BE2C (cell line): ENCODE results near the gene ABCA5.

ENCODE experiments used
- DNase-seq: peaks from one replicate; pipeline ENCODE4 v3.0.0-alpha.2; 2020
- H3K27me3 ChIP-seq: fragments of 250-450 bp; sonication (Bioruptor Pico); 2 replicates; pipeline ENCODE4 v1.5.1; 2020; ENCODE audit warnings: mild to moderate bottlenecking
- H3K36me3 ChIP-seq: fragments of 250-450 bp; sonication (Bioruptor Pico); 2 replicates; pipeline ENCODE4 v1.5.1; 2020; ENCODE audit warnings: mild to moderate bottlenecking
- H3K4me1 ChIP-seq: fragments of 250-450 bp; sonication (Bioruptor Pico); 2 replicates; pipeline ENCODE4 v1.5.1; 2020
- H3K4me3 ChIP-seq: 2 replicates; pipeline ENCODE4 v1.5.1; 2011; ENCODE audit warnings: low read depth, low read length
- H3K9me3 ChIP-seq: fragments of 250-450 bp; sonication (Bioruptor Pico); 2 replicates; pipeline ENCODE4 v1.5.1; 2020
- CTCF ChIP-seq: IDR thresholded peaks from 2 replicates; pipeline ENCODE4 v1.5.1; 2012; ENCODE audit warnings: mild to moderate bottlenecking, low read depth, low read length

Gene ABCA5

GRCh38 chr17:69320908-69321238, 6.1 kb downstream of the ABCA5 start:
- DNase-seq = no peak
- H3K36me3 ChIP-seq = no peaks in the 10 kb centered on the region
- H3K27me3 ChIP-seq = peaks cover 6% of the 10 kb centered on the region
- no peaks in the 10 kb centered on the region for H3K4me1 ChIP-seq
- no peaks in the 10 kb centered on the region; the same call in 1 of the 2 replicates for H3K9me3 ChIP-seq
- no peak overlapping the region for H3K4me3 ChIP-seq
- no peak for TF ChIP-seq CTCF

DNA sequence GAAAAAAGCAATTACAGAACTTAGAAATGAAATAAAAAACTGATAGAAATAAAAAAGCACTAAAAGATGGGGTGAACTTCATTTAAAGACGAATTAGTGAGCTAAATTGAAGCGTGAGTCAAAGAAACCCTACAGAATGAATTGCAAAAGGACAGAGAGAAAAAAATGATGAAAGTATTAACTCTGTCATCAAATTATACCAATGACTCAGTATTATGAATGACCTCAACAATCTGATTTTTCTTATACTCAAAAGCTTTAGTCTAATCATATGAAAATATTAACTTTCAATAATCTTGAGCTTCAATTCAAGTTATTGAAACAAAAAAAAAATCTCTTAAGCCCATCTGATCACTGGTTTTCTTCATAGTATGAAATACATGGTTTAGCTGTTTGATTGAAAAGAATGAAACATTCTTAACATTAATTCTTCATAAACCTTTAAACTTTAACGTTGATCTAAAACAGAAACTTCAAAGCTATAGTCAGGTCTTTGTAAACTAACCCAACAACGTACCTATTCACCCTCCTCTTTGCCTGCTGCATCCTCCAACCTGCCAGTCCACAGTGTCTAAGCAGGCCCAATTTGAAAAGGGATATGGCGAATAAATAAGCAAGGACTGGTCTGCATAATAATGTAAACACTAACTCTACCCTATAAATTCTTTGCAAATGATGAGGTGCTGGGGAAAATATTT, 6.6 kb downstream of the ABCA5 start:
- no peak for DNase-seq
- H3K4me3 ChIP-seq = no peak overlapping the region
- H3K27me3 ChIP-seq = peaks cover under 1% of the 10 kb centered on the region
- no peak for TF ChIP-seq CTCF
- H3K36me3 ChIP-seq = no peaks in the 10 kb centered on the region
- no peaks in the 10 kb centered on the region; the same call in 1 of the 2 replicates for H3K9me3 ChIP-seq
- H3K4me1 ChIP-seq = no peaks in the 10 kb centered on the region

DNA sequence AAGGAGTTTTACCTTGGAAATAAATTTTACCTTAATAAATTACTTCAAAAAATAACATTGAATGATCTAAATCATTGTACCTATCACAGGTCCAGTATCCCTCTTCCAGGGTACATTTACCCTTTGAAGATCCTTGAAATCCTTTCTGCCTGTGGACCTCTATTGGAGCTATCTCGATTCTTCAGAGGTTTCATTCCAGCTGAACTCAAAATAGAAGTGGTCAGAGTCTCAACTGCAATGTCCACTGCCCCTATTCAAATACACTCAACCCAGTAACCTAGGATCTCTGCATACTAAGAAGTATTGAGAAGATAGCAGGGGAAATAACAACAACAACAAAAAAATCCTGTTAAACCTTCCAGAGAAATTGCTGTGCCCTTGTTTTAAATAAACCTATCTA, 9.3 kb downstream of the ABCA5 start:
- no peak overlapping the region for H3K4me3 ChIP-seq
- no peak for DNase-seq
- no peaks in the 10 kb centered on the region for H3K9me3 ChIP-seq
- H3K27me3 ChIP-seq = no peaks in the 10 kb centered on the region
- H3K36me3 ChIP-seq = no peaks in the 10 kb centered on the region
- no peaks in the 10 kb centered on the region for H3K4me1 ChIP-seq
- no peak for TF ChIP-seq CTCF

- no peaks in the 10 kb centered on the region for H3K9me3 ChIP-seq
- H3K36me3 ChIP-seq = no peaks in the 10 kb centered on the region
- no peak for TF ChIP-seq CTCF
- H3K4me3 ChIP-seq = no peak overlapping the region
- DNase-seq = no peak
- no peaks in the 10 kb centered on the region for H3K27me3 ChIP-seq
- H3K4me1 ChIP-seq = no peaks in the 10 kb centered on the region
Observed at GRCh38 chr17:69314246-69315065, 12.5 kb downstream of the ABCA5 start.

DNA sequence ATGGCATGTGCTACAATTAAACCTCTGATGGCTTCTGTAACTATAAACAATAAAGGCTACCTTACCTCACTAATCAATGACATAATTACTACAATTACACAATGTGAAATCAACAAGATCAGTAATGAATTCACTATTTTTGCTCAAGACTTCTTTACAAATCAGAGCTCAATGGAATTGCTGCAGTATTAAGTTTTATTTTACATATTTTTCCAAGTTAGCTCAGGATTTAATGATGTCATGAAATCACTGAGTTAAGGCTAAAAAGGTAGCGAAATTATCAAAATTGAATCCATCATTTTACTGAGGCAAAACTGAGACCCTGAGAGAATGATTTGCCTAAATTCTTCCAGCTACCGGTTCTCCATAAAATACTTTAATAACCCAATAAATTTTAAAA, 21.8 kb downstream of the ABCA5 start:
- Histone ChIP-seq H3K4me1 (no peaks in the 10 kb centered on the region), H3K4me3 (no peak overlapping the region), H3K27me3 (no peaks in the 10 kb centered on the region), H3K36me3 (no peaks in the 10 kb centered on the region), H3K9me3 (no peaks in the 10 kb centered on the region)
- no peak for DNase-seq
- TF ChIP-seq CTCF = no peak

- no peaks in the 10 kb centered on the region for H3K36me3 ChIP-seq
- no peaks in the 10 kb centered on the region for H3K9me3 ChIP-seq
- H3K4me1 ChIP-seq = no peaks in the 10 kb centered on the region
- no peaks in the 10 kb centered on the region for H3K27me3 ChIP-seq
- H3K4me3 ChIP-seq = no peak overlapping the region
- DNase-seq = no peak
- TF ChIP-seq CTCF = no peak
Observed at GRCh38 chr17:69302682-69303081, 24.3 kb downstream of the ABCA5 start.
